Measurements from ENCODE around the gene LIMD2. TPM values are rescaled to one million over a fixed set of nuclear protein-coding genes. Genes with fewer than 3 reads are reported as not detected.

The LIMD2 gene
- total and polyA plus RNA-seq, 4 donors, result 15.6 to 23.1 (median 21.9) TPM

GRCh38 chr17:63703556-63704258 lies 3.8 kb upstream of the LIMD2 start:
- intact Hi-C loops (cut with DNase I), result no loop called here
- Histone ChIP-seq H3K9me3 (ENCODE audit: control insufficient read depth, low read length) (no peaks in the 10 kb centered on the region), H3K4me1 (ENCODE audit: control insufficient read depth in 1 of 2, insufficient read depth in 2 of 2, low read length in 2 of 2) (no peaks in the 10 kb centered on the region), H3K27ac (ENCODE audit: low read depth in 1 of 2, low read length in 2 of 2) (no peak overlapping the region), H3K36me3 (ENCODE audit: control insufficient read depth in 1 of 2, insufficient read depth in 2 of 2, low read length in 1 of 2) (peaks cover 0 to 6% of the 10 kb centered on the region in 2 donors), H3K4me3 (ENCODE audit: low read length in 2 of 2) (no peak overlapping the region), H3K27me3 (ENCODE audit: control insufficient read depth in 1 of 2, insufficient read depth in 2 of 2, low read length in 1 of 2) (no peaks in the 10 kb centered on the region)
- DNase-seq, result no peak
- no peak for ATAC-seq (ENCODE audit: low FRiP score)
- 90% methylated on average over 16 of the region's 16 CpGs for WGBS, 2 donors

GRCh38 chr17:63703029-63703428 lies 3.1 kb upstream of the LIMD2 start:
- Histone ChIP-seq H3K4me1 (ENCODE audit: control insufficient read depth in 1 of 2, insufficient read depth in 2 of 2, low read length in 2 of 2) (no peaks in the 10 kb centered on the region), H3K36me3 (ENCODE audit: control insufficient read depth in 1 of 2, insufficient read depth in 2 of 2, low read length in 1 of 2) (peaks cover 0 to 6% of the 10 kb centered on the region in 2 donors), H3K9me3 (ENCODE audit: control insufficient read depth, low read length) (no peaks in the 10 kb centered on the region), H3K27me3 (ENCODE audit: control insufficient read depth in 1 of 2, insufficient read depth in 2 of 2, low read length in 1 of 2) (no peaks in the 10 kb centered on the region), H3K27ac (ENCODE audit: low read depth in 1 of 2, low read length in 2 of 2) (no peak overlapping the region), H3K4me3 (ENCODE audit: low read length in 2 of 2) (no peak overlapping the region)
- intact Hi-C loops (cut with DNase I), result no loop called here
- DNase-seq (no peak), ATAC-seq (ENCODE audit: low FRiP score) (no peak)
- 82 to 86% methylated on average over 5 of the region's 5 CpGs for WGBS, 2 donors

DNA sequence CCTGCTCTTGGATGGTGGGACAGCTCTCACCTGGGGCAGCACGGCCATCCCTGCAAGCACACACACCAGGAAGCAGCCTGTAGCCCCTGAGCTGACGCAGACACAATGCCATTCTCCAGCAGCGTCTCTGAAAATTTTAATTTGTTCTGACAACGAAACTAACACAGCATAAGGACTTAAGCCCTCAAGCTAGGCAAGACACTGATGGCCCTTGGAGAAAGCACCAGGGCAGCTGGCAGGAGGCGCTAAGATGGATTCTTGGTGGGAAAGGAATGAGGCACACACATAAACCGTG lies 2.7 kb upstream of the LIMD2 start:
- Histone ChIP-seq H3K9me3 (ENCODE audit: control insufficient read depth, low read length) (no peaks in the 10 kb centered on the region), H3K4me1 (ENCODE audit: control insufficient read depth in 1 of 2, insufficient read depth in 2 of 2, low read length in 2 of 2) (no peaks in the 10 kb centered on the region), H3K36me3 (ENCODE audit: control insufficient read depth in 1 of 2, insufficient read depth in 2 of 2, low read length in 1 of 2) (peaks cover 0 to 6% of the 10 kb centered on the region in 2 donors), H3K4me3 (ENCODE audit: low read length in 2 of 2) (no peak overlapping the region), H3K27me3 (ENCODE audit: control insufficient read depth in 1 of 2, insufficient read depth in 2 of 2, low read length in 1 of 2) (no peaks in the 10 kb centered on the region), H3K27ac (ENCODE audit: low read depth in 1 of 2, low read length in 2 of 2) (no peak overlapping the region)
- no peak for DNase-seq
- intact Hi-C loops (cut with DNase I), result no loop called here
- ATAC-seq (ENCODE audit: low FRiP score), result no peak
- WGBS, 2 donors, result 80 to 88% methylated on average over 6 of the region's 6 CpGs

DNA sequence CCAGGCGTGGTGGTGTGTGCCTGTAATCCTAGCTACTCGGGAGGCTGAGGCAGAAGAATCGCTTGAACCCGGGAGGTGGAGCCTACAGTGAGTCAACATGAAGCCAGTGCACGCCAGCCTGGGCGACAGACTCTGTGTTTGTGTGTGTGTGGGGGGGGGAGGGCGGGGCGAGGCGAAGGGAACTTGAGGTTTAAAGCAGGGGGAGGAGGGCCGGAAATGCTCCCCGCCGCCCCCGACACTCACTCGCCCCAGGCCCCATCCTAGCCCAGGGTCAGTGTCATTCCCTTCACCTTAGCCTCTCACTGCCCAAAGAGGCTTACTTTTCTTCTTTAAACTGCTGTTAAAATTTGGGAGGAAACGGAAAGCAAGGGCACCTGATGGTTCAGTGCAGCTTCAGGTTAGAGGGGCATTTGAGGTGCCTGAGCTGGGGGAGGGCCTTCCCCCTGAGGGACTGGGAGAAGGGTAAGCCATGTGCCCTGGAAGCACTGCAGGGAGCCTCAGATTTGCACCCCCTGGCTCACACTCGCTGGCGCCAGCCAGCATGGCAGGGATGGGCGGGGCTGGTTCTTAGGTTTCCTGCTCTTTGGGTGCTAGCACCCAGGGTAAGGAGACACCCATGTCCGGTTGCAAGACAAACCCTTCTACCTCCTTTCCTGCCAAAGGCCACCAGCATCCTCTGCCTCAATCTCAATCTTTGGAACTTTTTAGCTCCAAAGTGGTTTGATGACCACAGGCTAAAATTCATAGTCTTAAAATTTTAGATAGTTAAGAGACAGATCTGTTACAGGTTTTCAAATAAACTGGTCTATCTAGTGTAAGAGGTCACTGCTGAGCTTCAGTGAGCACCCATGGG lies 2.2 kb upstream of the LIMD2 start:
- intact Hi-C loops (cut with DNase I), result no loop called here
- Histone ChIP-seq H3K36me3 (ENCODE audit: control insufficient read depth in 1 of 2, insufficient read depth in 2 of 2, low read length in 1 of 2) (peaks cover 0 to 6% of the 10 kb centered on the region in 2 donors), H3K27ac (ENCODE audit: low read depth in 1 of 2, low read length in 2 of 2) (no peak overlapping the region), H3K4me3 (ENCODE audit: low read length in 2 of 2) (no peak overlapping the region), H3K9me3 (ENCODE audit: control insufficient read depth, low read length) (no peaks in the 10 kb centered on the region), H3K27me3 (ENCODE audit: control insufficient read depth in 1 of 2, insufficient read depth in 2 of 2, low read length in 1 of 2) (no peaks in the 10 kb centered on the region), H3K4me1 (ENCODE audit: control insufficient read depth in 1 of 2, insufficient read depth in 2 of 2, low read length in 2 of 2) (no peaks in the 10 kb centered on the region)
- ATAC-seq (ENCODE audit: low FRiP score), result no peak
- WGBS, 2 donors, result 87 to 92% methylated on average over 17 to 19 of the region's 19 CpGs
- peak in 1 of 2 donors; percentile 68 for DNase-seq

- peak overlapping the region in 1 of 2 donors; percentile 48 for H3K27ac ChIP-seq (ENCODE audit: low read depth in 1 of 2, low read length in 2 of 2)
- peaks cover 0 to 6% of the 10 kb centered on the region in 2 donors for H3K36me3 ChIP-seq (ENCODE audit: control insufficient read depth in 1 of 2, insufficient read depth in 2 of 2, low read length in 1 of 2)
- DNase-seq (no peak), ATAC-seq (ENCODE audit: low FRiP score) (no peak)
- H3K27me3 ChIP-seq (ENCODE audit: control insufficient read depth in 1 of 2, insufficient read depth in 2 of 2, low read length in 1 of 2), result no peaks in the 10 kb centered on the region
- no peak overlapping the region for H3K4me3 ChIP-seq (ENCODE audit: low read length in 2 of 2)
- H3K4me1 ChIP-seq (ENCODE audit: control insufficient read depth in 1 of 2, insufficient read depth in 2 of 2, low read length in 2 of 2), result no peaks in the 10 kb centered on the region
- no peaks in the 10 kb centered on the region for H3K9me3 ChIP-seq (ENCODE audit: control insufficient read depth, low read length)
- WGBS, 2 donors, result 71 to 73% methylated on average over 10 of the region's 10 CpGs
- intact Hi-C loops (cut with DNase I), result no loop called here
Measured at GRCh38 chr17:63701456-63701820, 1.5 kb upstream of the LIMD2 start.

GRCh38 chr17:63700528-63701455 lies 867 bp upstream of the LIMD2 start:
- DNase-seq (peak; percentile 88 to 93), ATAC-seq (ENCODE audit: low FRiP score) (peak; percentile 70)
- Histone ChIP-seq H3K4me3 (ENCODE audit: low read length in 2 of 2) (no peak overlapping the region), H3K27ac (ENCODE audit: low read depth in 1 of 2, low read length in 2 of 2) (peak overlapping the region; percentile 7 to 48), H3K9me3 (ENCODE audit: control insufficient read depth, low read length) (no peaks in the 10 kb centered on the region), H3K36me3 (ENCODE audit: control insufficient read depth in 1 of 2, insufficient read depth in 2 of 2, low read length in 1 of 2) (peaks cover 0 to 6% of the 10 kb centered on the region in 2 donors), H3K27me3 (ENCODE audit: control insufficient read depth in 1 of 2, insufficient read depth in 2 of 2, low read length in 1 of 2) (no peaks in the 10 kb centered on the region), H3K4me1 (ENCODE audit: control insufficient read depth in 1 of 2, insufficient read depth in 2 of 2, low read length in 2 of 2) (no peaks in the 10 kb centered on the region)
- intact Hi-C loops (cut with DNase I), result no loop called here
- WGBS, 2 donors, result 3% methylated on average over 73 to 88 of the region's 88 CpGs

GRCh38 chr17:63698886-63699637 lies 863 bp downstream of the LIMD2 start:
- Histone ChIP-seq H3K27me3 (ENCODE audit: control insufficient read depth in 1 of 2, insufficient read depth in 2 of 2, low read length in 1 of 2) (no peaks in the 10 kb centered on the region), H3K36me3 (ENCODE audit: control insufficient read depth in 1 of 2, insufficient read depth in 2 of 2, low read length in 1 of 2) (no peaks in the 10 kb centered on the region), H3K4me1 (ENCODE audit: control insufficient read depth in 1 of 2, insufficient read depth in 2 of 2, low read length in 2 of 2) (no peaks in the 10 kb centered on the region), H3K27ac (ENCODE audit: low read depth in 1 of 2, low read length in 2 of 2) (peak overlapping the region in 1 of 2 donors; percentile 2), H3K4me3 (ENCODE audit: low read length in 2 of 2) (peak overlapping the region in 1 of 2 donors; percentile 55), H3K9me3 (ENCODE audit: control insufficient read depth, low read length) (no peaks in the 10 kb centered on the region)
- ATAC-seq (ENCODE audit: low FRiP score), result peak; percentile 24
- peak in 1 of 2 donors; percentile 83 for DNase-seq
- WGBS, 2 donors, result 20 to 25% methylated on average over 43 to 45 of the region's 45 CpGs
- intact Hi-C loops (cut with DNase I), result loop anchor here in 1 of 2 donors (5.0 kb wide), 1 partner anchor 77 kb away; the partner anchor contains the start of gene MAP3K3

- intact Hi-C loops (cut with DNase I), result loop anchor here in 1 of 2 donors (5.0 kb wide), 1 partner anchor 76 kb away; the partner anchor contains the start of gene MAP3K3
- no peaks in the 10 kb centered on the region for H3K36me3 ChIP-seq (ENCODE audit: control insufficient read depth in 1 of 2, insufficient read depth in 2 of 2, low read length in 1 of 2)
- 71 to 76% methylated on average over 22 to 24 of the region's 24 CpGs for WGBS, 2 donors
- no peaks in the 10 kb centered on the region for H3K4me1 ChIP-seq (ENCODE audit: control insufficient read depth in 1 of 2, insufficient read depth in 2 of 2, low read length in 2 of 2)
- H3K9me3 ChIP-seq (ENCODE audit: control insufficient read depth, low read length), result no peaks in the 10 kb centered on the region
- no peak overlapping the region for H3K27ac ChIP-seq (ENCODE audit: low read depth in 1 of 2, low read length in 2 of 2)
- DNase-seq (no peak), ATAC-seq (ENCODE audit: low FRiP score) (no peak)
- H3K4me3 ChIP-seq (ENCODE audit: low read length in 2 of 2), result no peak overlapping the region
- no peaks in the 10 kb centered on the region for H3K27me3 ChIP-seq (ENCODE audit: control insufficient read depth in 1 of 2, insufficient read depth in 2 of 2, low read length in 1 of 2)
Measured at GRCh38 chr17:63698381-63698885, 1.5 kb downstream of the LIMD2 start.

All from aorta (tissue), 5 donors.